DND-41 (cell line): ENCODE measurements around the gene GRAP2.
"Not testable (repeated sequence)": the region's sequence is repeated elsewhere in the genome, so short reads cannot be mapped to it uniquely, and the experiment has no call there.

ENCODE experiments used
- CTCF ChIP-seq: IDR thresholded peaks from 2 replicates; pipeline ENCODE4 v1.5.1; 2012; ENCODE audit warnings: borderline replicate concordance, low read length, moderate library complexity, mild to moderate bottlenecking; ENCODE audit not compliant: poor library complexity, severe bottlenecking; ENCODE audit errors: extremely low read depth
- EZH2 ChIP-seq: IDR thresholded peaks from 3 replicates; pipeline ENCODE4 v1.6.1; 2012; ENCODE audit warnings: borderline replicate concordance, low read depth, mild to moderate bottlenecking, moderate library complexity, low read length, inconsistent platforms; ENCODE audit not compliant: severe bottlenecking

- TF ChIP-seq CTCF, EZH2: not testable (repeated sequence)
These were observed 3.1 kb downstream of the GRAP2 start for GRCh38 chr22:39904024-39904423.
